Neural cell (in vitro differentiated cells): ENCODE data around the gene ZDHHC14.

Experiments
- EP300 ChIP-seq: fragments of 450-650 bp; conservative IDR thresholded peaks from 2 replicates; pipeline ENCODE4 v1.6.1; 2014; ENCODE audit warnings: antibody characterized with exemption, mild to moderate bottlenecking, moderate library complexity; ENCODE audit not compliant: poor library complexity, severe bottlenecking
- EZH2 ChIP-seq: fragments of 200-600, 300-800 bp; shearing (Covaris generic), sonication (generic); IDR thresholded peaks from 2 replicates; pipeline ENCODE4 v1.6.1; 2014; ENCODE audit warnings: antibody characterized with exemption, low read length, borderline replicate concordance, mild to moderate bottlenecking; ENCODE audit not compliant: insufficient read depth, poor library complexity, severe bottlenecking
- MXI1 ChIP-seq: fragments of 450-650 bp; conservative IDR thresholded peaks from 2 replicates; pipeline ENCODE4 v1.6.1; 2014; ENCODE audit warnings: antibody characterized with exemption, mild to moderate bottlenecking; ENCODE audit not compliant: poor library complexity, severe bottlenecking
- POLR2AphosphoS5 ChIP-seq: IDR thresholded peaks from 2 replicates; pipeline ENCODE4 v1.6.1; 2012
- RAD21 ChIP-seq: fragments of 450-650 bp; conservative IDR thresholded peaks from 2 replicates; pipeline ENCODE4 v1.6.1; 2014; ENCODE audit warnings: antibody characterized with exemption, mild to moderate bottlenecking, moderate library complexity
- SMC3 ChIP-seq: fragments of 450-650 bp; conservative IDR thresholded peaks from 2 replicates; pipeline ENCODE4 v1.6.1; 2014; ENCODE audit warnings: antibody characterized with exemption, mild to moderate bottlenecking, moderate library complexity; ENCODE audit not compliant: poor library complexity
- TAF1 ChIP-seq: IDR thresholded peaks from 2 replicates; pipeline ENCODE4 v1.6.1; 2012; ENCODE audit warnings: low read depth
- TF ChIP-seq, protein P1 (sequence below): fragments of 450-650 bp; IDR thresholded peaks from 2 replicates; pipeline ENCODE4 v1.5.1; 2014; ENCODE audit warnings: antibody characterized with exemption, mild to moderate bottlenecking, moderate library complexity; ENCODE audit not compliant: poor library complexity, severe bottlenecking
- TF ChIP-seq, protein P2 (sequence below): IDR thresholded peaks from 2 replicates; pipeline ENCODE4 v1.6.1; 2012; ENCODE audit warnings: borderline replicate concordance

DNA sequence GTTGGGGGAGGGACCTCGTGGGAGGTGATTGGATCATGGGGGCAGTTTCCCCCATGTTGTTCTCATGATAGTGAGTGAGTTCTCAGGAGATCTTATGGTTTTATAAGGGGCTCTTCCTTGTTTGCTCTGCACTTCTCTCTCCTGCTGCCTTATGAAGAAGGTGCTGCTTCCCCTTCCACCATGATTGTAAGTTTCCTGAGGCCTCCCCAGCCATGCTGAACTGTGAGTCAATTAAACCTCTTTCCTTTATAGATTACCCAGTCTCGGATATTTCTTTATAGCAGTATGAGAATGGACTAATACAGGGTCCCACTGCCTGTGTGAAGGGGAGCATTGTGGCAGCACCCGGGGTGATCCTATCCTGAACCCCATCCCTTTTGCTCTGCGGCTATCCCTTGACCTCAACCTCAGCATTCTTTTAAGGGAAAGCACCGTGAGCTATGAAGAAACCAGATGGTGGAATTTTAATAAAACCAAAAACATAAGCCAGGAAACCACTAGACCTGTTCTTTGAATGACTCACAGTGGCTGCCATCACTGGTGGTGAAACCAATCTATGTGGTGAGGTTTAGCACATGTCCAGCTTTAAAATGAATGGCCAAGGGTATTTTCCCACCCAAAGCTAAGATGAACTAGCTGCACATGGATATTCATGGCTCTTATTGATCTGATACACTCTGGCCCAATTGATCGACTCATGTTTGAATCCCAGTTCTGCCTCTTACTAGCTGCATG, 62.2 kb downstream of the ZDHHC14 start:
- TF ChIP-seq, protein P1, sequence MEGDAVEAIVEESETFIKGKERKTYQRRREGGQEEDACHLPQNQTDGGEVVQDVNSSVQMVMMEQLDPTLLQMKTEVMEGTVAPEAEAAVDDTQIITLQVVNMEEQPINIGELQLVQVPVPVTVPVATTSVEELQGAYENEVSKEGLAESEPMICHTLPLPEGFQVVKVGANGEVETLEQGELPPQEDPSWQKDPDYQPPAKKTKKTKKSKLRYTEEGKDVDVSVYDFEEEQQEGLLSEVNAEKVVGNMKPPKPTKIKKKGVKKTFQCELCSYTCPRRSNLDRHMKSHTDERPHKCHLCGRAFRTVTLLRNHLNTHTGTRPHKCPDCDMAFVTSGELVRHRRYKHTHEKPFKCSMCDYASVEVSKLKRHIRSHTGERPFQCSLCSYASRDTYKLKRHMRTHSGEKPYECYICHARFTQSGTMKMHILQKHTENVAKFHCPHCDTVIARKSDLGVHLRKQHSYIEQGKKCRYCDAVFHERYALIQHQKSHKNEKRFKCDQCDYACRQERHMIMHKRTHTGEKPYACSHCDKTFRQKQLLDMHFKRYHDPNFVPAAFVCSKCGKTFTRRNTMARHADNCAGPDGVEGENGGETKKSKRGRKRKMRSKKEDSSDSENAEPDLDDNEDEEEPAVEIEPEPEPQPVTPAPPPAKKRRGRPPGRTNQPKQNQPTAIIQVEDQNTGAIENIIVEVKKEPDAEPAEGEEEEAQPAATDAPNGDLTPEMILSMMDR: no peak
- TF ChIP-seq, protein P2, sequence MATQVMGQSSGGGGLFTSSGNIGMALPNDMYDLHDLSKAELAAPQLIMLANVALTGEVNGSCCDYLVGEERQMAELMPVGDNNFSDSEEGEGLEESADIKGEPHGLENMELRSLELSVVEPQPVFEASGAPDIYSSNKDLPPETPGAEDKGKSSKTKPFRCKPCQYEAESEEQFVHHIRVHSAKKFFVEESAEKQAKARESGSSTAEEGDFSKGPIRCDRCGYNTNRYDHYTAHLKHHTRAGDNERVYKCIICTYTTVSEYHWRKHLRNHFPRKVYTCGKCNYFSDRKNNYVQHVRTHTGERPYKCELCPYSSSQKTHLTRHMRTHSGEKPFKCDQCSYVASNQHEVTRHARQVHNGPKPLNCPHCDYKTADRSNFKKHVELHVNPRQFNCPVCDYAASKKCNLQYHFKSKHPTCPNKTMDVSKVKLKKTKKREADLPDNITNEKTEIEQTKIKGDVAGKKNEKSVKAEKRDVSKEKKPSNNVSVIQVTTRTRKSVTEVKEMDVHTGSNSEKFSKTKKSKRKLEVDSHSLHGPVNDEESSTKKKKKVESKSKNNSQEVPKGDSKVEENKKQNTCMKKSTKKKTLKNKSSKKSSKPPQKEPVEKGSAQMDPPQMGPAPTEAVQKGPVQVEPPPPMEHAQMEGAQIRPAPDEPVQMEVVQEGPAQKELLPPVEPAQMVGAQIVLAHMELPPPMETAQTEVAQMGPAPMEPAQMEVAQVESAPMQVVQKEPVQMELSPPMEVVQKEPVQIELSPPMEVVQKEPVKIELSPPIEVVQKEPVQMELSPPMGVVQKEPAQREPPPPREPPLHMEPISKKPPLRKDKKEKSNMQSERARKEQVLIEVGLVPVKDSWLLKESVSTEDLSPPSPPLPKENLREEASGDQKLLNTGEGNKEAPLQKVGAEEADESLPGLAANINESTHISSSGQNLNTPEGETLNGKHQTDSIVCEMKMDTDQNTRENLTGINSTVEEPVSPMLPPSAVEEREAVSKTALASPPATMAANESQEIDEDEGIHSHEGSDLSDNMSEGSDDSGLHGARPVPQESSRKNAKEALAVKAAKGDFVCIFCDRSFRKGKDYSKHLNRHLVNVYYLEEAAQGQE: no peak
- TF ChIP-seq EP300 (no peak), EZH2 (no peak), POLR2AphosphoS5 (no peak), TAF1 (no peak), MXI1 (no peak), RAD21 (no peak), SMC3 (no peak)
